ENCODE data around the gene ECI2. TPM values are rescaled to one million over a fixed set of nuclear protein-coding genes. Genes with fewer than 3 reads are reported as not detected.

Gene ECI2
- total RNA-seq, 1 donor, result 110 TPM

- no peak overlapping the region for H3K4me3 ChIP-seq (ENCODE audit: low read depth, low read length)
- no peak for DNase-seq (ENCODE audit: low read depth)
- no peak for TF ChIP-seq CTCF (IDR thresholded peaks at IDR 0.05; ENCODE audit: insufficient read depth, low read length)
These were observed 37.0 kb upstream of the ECI2 start for GRCh38 chr6:4172368-4172767.

GRCh38 chr6:4170297-4170696 is 34.9 kb upstream of the ECI2 start:
- H3K4me3 ChIP-seq (ENCODE audit: low read depth, low read length), result no peak overlapping the region
- no peak for TF ChIP-seq CTCF (IDR thresholded peaks at IDR 0.05; ENCODE audit: insufficient read depth, low read length)
- DNase-seq (ENCODE audit: low read depth), result no peak

GRCh38 chr6:4169028-4169789 is 33.8 kb upstream of the ECI2 start:
- no peak for TF ChIP-seq CTCF (IDR thresholded peaks at IDR 0.05; ENCODE audit: insufficient read depth, low read length)
- no peak overlapping the region for H3K4me3 ChIP-seq (ENCODE audit: low read depth, low read length)
- no peak for DNase-seq (ENCODE audit: low read depth)

GRCh38 chr6:4167833-4168232 is 32.5 kb upstream of the ECI2 start:
- no peak for TF ChIP-seq CTCF (IDR thresholded peaks at IDR 0.05; ENCODE audit: insufficient read depth, low read length)
- H3K4me3 ChIP-seq (ENCODE audit: low read depth, low read length), result no peak overlapping the region
- no peak for DNase-seq (ENCODE audit: low read depth)

GRCh38 chr6:4167123-4167522 is 31.7 kb upstream of the ECI2 start:
- H3K4me3 ChIP-seq (ENCODE audit: low read depth, low read length), result no peak overlapping the region
- DNase-seq (ENCODE audit: low read depth), result no peak
- no peak for TF ChIP-seq CTCF (IDR thresholded peaks at IDR 0.05; ENCODE audit: insufficient read depth, low read length)

GRCh38 chr6:4164456-4164855 is 29.1 kb upstream of the ECI2 start:
- no peak for DNase-seq (ENCODE audit: low read depth)
- no peak for TF ChIP-seq CTCF (IDR thresholded peaks at IDR 0.05; ENCODE audit: insufficient read depth, low read length)
- no peak overlapping the region for H3K4me3 ChIP-seq (ENCODE audit: low read depth, low read length)

- no peak for DNase-seq (ENCODE audit: low read depth)
- TF ChIP-seq CTCF (IDR thresholded peaks at IDR 0.05; ENCODE audit: insufficient read depth, low read length), result no peak
- no peak overlapping the region for H3K4me3 ChIP-seq (ENCODE audit: low read depth, low read length)
These were observed 28.7 kb upstream of the ECI2 start for GRCh38 chr6:4164117-4164442.
